Upper lobe of right lung (tissue), 1 donor: ENCODE results near the gene ZDHHC14. TPM values are rescaled to one million over a fixed set of nuclear protein-coding genes. Genes with fewer than 3 reads are reported as not detected.

Source experiments
- ATAC-seq: fragments of 200-7000 bp; cut with Tn5 transposase; one replicate; pipeline ENCODE4 v1.9.1; 2020; ENCODE audit warnings: mild to moderate bottlenecking, moderate library complexity
- DNase-seq: peaks from one replicate; pipeline ENCODE4 v3.0.0-alpha.2; 2020
- H3K27ac ChIP-seq: fragments of 200-600 bp; one replicate; pipeline ENCODE4 v1.8.0; 2022
- H3K27me3 ChIP-seq: fragments of 200-600 bp; one replicate; pipeline ENCODE4 v1.8.0; 2022; ENCODE audit warnings: mild to moderate bottlenecking
- H3K36me3 ChIP-seq: fragments of 200-600 bp; one replicate; pipeline ENCODE4 v1.8.0; 2022
- H3K4me1 ChIP-seq: fragments of 200-600 bp; one replicate; pipeline ENCODE4 v1.8.0; 2022
- H3K4me3 ChIP-seq: fragments of 200-600 bp; one replicate; pipeline ENCODE4 v1.8.0; 2022; ENCODE audit warnings: mild to moderate bottlenecking
- H3K9me3 ChIP-seq: fragments of 200-600 bp; one replicate; pipeline ENCODE4 v1.8.0; 2022
- intact Hi-C: fragments of 100-400 bp; cut with DNase I; formaldehyde crosslinking; loops from one replicate; pipeline ENCODE4 v1.11.0; 2022
- total RNA-seq: library from RNA; stranded (reverse); fragmentation: NEBNext Ultra II Directional; extraction: Animal tissue kit (Norgen Biotek cat#: 25700); gene quantifications from one replicate; pipeline ENCODE4 v1.2.1, GENCODE V29; 2021
- TF ChIP-seq, protein P1 (sequence below): fragments of 200-600 bp; IDR thresholded peaks from one replicate; pipeline ENCODE4 v1.8.0; 2022; ENCODE audit warnings: antibody characterized with exemption
- donor health status: DM: no; HTN: yes; CAD: no; lungs with severe emphysema.

Gene ZDHHC14
- total RNA-seq, 1 donor from 2014 or later = 12.2 TPM

DNA sequence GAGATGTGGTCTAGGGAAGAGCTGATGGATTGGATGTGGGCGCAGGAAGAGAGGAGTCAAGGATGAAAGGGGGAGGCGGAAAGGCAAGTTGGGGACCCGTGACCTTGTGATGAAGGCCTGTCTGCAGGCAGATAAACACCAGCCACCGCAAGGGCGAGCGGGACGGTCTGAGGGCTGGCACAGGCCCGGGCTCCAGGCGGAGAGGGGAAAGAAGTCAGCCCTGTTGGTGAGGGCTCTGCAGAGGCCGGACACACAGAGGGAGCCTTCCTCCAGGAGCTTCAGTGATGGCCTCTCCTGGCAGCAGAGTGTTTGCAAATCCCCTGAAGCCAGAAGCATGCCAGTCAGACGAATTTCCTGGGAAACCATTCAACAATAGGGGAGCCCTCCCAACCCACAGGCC lies 112.2 kb downstream of the ZDHHC14 start:
- ATAC-seq (no peak), DNase-seq (no peak)
- Histone ChIP-seq H3K4me3 (no peak overlapping the region), H3K36me3 (no peaks in the 10 kb centered on the region), H3K9me3 (no peaks in the 10 kb centered on the region), H3K27me3 (peaks cover 3% of the 10 kb centered on the region), H3K27ac (no peak overlapping the region), H3K4me1 (no peaks in the 10 kb centered on the region)
- TF ChIP-seq, protein P1, sequence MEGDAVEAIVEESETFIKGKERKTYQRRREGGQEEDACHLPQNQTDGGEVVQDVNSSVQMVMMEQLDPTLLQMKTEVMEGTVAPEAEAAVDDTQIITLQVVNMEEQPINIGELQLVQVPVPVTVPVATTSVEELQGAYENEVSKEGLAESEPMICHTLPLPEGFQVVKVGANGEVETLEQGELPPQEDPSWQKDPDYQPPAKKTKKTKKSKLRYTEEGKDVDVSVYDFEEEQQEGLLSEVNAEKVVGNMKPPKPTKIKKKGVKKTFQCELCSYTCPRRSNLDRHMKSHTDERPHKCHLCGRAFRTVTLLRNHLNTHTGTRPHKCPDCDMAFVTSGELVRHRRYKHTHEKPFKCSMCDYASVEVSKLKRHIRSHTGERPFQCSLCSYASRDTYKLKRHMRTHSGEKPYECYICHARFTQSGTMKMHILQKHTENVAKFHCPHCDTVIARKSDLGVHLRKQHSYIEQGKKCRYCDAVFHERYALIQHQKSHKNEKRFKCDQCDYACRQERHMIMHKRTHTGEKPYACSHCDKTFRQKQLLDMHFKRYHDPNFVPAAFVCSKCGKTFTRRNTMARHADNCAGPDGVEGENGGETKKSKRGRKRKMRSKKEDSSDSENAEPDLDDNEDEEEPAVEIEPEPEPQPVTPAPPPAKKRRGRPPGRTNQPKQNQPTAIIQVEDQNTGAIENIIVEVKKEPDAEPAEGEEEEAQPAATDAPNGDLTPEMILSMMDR = no peak
- intact Hi-C loops = no loop called here

DNA sequence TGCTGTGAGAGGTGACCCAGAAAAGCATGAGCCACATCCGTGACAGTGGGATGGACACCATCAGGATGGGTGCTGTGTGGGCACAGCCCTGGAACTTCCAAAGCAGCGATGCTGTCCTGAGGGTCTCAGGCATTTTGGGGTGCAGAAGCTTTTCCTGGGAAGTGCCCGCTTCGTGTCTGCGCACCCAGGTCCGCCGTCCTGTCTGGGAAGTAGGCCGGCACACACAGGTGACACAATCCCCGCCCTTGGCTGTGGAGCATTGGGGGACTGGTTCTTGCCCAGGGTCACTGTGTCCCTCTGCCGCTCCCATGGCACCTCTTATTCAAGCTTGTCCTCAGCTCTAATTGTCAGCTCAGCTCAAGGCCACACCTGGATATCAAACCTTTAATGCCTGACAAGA lies 112.6 kb downstream of the ZDHHC14 start:
- DNase-seq (no peak), ATAC-seq (no peak)
- no peaks in the 10 kb centered on the region for H3K36me3 ChIP-seq
- TF ChIP-seq, protein P1 = no peak
- no peak overlapping the region for H3K4me3 ChIP-seq
- H3K4me1 ChIP-seq = no peaks in the 10 kb centered on the region
- no peaks in the 10 kb centered on the region for H3K9me3 ChIP-seq
- intact Hi-C loops = no loop called here
- no peak overlapping the region for H3K27ac ChIP-seq
- peaks cover 3% of the 10 kb centered on the region for H3K27me3 ChIP-seq

DNA sequence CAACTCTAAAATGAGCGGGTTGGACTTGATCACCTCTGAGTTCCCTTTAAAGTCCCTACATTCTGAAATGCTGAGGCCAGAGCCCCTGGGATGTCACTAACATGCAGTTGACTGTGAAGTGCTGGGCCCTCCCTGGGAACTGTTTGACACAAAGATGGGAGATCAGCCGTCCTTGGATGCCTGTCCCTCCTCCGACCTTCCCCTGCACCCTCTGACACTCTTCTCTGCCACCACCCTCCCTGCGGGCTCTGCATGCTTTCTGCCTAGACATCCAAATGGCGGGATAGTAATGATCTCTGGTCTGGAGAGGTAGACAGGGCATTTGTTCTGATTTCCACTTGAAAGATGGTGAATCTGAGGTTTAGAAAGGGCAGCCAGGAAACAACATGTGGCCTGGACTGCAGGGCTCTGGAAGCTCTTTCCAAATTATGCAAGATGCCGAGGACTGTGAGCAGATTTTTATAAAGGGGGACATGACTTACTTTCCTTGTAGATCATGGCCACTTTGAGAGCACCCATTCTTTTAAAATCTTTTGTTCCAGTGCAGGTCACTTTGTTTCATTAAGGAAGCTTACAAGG lies 113.2 kb downstream of the ZDHHC14 start:
- Histone ChIP-seq H3K9me3 (no peaks in the 10 kb centered on the region), H3K27me3 (peaks cover under 1% of the 10 kb centered on the region), H3K4me1 (no peaks in the 10 kb centered on the region), H3K27ac (no peak overlapping the region), H3K4me3 (no peak overlapping the region), H3K36me3 (no peaks in the 10 kb centered on the region)
- no peak for DNase-seq
- intact Hi-C loops = no loop called here
- TF ChIP-seq, protein P1 = no peak
- ATAC-seq = no peak

DNA sequence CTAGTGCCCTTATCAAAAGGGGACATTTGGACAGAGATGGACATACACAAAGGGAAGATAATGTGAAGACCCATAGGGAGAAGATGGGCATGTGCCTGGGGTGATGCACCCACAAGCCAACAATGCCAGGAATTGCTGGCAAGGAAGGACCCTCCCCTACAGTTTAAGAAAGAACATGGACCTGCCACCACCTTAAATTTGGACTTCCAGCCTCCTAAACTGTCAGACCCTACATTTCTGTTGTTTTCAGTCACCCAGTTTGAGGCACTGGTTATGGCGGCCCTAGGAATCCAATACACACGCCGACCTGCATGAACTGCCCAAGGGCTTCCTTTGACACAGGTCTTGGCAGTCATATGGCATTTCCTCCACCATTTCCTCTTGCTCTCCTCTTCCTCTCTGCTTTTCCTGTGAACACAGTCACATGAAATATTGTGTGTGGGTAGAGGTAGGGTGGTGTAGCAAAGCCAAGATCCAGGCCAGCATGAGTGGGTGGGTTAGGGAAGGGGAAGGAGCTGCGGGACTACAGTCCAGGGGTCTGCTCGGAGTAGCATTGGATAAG lies 115.6 kb downstream of the ZDHHC14 start:
- DNase-seq = no peak
- no peaks in the 10 kb centered on the region for H3K9me3 ChIP-seq
- TF ChIP-seq, protein P1 = no peak
- H3K36me3 ChIP-seq = no peaks in the 10 kb centered on the region
- H3K27me3 ChIP-seq = no peaks in the 10 kb centered on the region
- no peak overlapping the region for H3K27ac ChIP-seq
- no peak for ATAC-seq
- no peaks in the 10 kb centered on the region for H3K4me1 ChIP-seq
- intact Hi-C loops = no loop called here
- no peak overlapping the region for H3K4me3 ChIP-seq

DNA sequence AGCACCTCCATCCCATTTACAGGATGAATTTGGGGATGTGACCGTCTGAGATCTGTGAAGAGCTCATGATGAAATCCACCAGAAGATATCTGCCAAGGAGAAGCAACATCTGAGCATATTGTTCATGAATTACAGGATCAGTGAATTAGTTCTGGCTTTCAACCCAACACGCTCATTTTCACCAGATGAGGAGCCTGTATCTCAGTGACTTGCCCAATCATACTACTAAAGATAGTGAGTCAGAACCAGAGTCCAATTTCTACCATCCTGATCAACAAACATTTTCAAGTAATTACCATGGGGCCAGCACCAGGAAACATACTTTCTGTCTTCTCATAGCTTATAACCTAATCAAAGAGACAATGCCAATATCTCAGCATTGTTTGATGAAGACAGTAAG lies 116.6 kb downstream of the ZDHHC14 start:
- H3K27me3 ChIP-seq = no peaks in the 10 kb centered on the region
- H3K9me3 ChIP-seq = no peaks in the 10 kb centered on the region
- intact Hi-C loops = no loop called here
- no peak for ATAC-seq
- DNase-seq = no peak
- H3K27ac ChIP-seq = no peak overlapping the region
- H3K4me1 ChIP-seq = no peaks in the 10 kb centered on the region
- no peak overlapping the region for H3K4me3 ChIP-seq
- TF ChIP-seq, protein P1 = no peak
- H3K36me3 ChIP-seq = no peaks in the 10 kb centered on the region

DNA sequence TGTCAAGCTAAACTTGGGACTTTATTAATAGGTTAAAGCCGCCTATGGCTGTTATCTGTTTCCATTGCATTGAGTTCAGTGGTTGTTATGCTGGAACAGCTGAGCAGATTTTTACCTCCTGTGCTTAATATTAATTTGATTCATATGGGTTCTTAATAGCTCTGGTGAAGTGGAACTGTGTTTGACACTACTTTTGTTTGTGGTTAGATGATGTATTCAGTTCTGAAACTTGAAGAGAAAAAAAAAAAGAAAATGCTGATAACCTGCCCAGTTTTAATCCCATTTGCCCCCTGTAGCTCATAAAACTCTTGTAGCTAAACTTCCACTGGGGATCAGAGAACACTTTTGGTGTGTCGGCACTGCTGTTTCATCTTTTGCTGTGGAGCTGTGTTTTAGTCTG lies 117.8 kb downstream of the ZDHHC14 start:
- TF ChIP-seq, protein P1 = no peak

More for the DNA sequence above, 117.8 kb downstream of the ZDHHC14 start:
- no peaks in the 10 kb centered on the region for H3K36me3 ChIP-seq
- no peaks in the 10 kb centered on the region for H3K27me3 ChIP-seq
- H3K9me3 ChIP-seq = no peaks in the 10 kb centered on the region
- no peak for DNase-seq
- intact Hi-C loops = no loop called here
- no peaks in the 10 kb centered on the region for H3K4me1 ChIP-seq
- H3K27ac ChIP-seq = no peak overlapping the region
- no peak overlapping the region for H3K4me3 ChIP-seq
- ATAC-seq = no peak
